GM18505 (cell line): ENCODE results near the gene NUMBL.
"Not testable (repeated sequence)": the region's sequence is repeated elsewhere in the genome, so short reads cannot be mapped to it uniquely, and the experiment has no call there.

Source experiments
- ATAC-seq: cut with Tn5 transposase; IDR thresholded peaks from one replicate; pipeline ENCODE4 v1.9.1; 2021; ENCODE audit not compliant: unreplicated experiment
- POLR2A ChIP-seq: IDR thresholded peaks from 4 replicates; pipeline ENCODE4 v1.6.1; 2011; ENCODE audit warnings: borderline replicate concordance; ENCODE audit not compliant: insufficient read depth, insufficient read length; ENCODE audit errors: extremely low read depth

The NUMBL gene

GRCh38 chr19:40638327-40638726, 52.1 kb downstream of the NUMBL start:
- no peak for ATAC-seq
- TF ChIP-seq POLR2A, result no peak

DNA sequence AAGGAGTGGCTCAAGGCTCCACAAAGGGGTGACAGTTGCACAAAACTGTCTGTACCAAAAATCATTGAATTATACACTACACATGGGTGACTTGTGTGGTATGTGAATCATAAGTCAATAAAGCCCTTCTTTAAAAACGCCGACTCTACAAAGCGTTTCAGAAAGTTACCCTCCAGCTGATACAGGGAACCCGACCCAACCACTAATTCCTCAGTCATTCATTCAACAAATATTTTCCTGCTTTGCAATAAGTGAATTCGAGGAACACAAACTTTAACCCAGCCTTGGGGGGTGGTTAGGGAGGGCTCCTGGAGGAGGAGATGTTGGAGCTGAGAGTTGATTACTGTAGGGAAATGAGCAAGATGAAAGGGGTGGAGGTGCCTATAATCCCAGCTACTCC, 57.2 kb downstream of the NUMBL start:
- no peak for TF ChIP-seq POLR2A
- no peak for ATAC-seq

- TF ChIP-seq POLR2A, result no peak
- no peak for ATAC-seq
Observed at GRCh38 chr19:40632311-40633036, 58.0 kb downstream of the NUMBL start.

DNA sequence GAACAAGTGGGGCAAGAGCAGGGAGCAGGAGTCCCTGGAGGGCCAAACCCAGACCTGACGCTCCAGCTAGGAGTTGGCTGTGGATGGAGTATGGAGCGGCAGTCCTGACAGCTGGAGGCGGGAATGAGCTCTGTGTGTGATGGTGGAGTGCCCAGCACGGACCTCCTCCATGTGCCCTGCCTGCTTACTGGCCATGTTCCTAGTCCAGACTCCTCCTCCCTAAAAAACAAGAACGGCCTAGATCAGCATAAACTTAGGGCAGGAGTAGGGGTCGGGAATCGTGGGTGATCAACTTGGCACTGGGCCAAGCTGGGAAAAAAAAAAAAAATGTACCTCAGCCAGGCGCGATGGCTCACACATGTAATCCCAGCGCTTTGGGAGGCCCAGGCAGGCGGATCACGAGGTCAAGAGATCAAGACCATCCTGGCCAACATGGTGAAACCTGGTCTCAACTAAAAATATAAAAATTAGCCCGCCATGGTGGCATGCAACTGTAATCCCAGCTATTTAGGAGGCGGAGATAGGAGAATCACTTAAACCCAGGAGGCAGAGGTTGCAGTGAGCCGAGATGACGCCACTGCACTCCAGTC, 59.8 kb downstream of the NUMBL start:
- ATAC-seq, result no peak
- no peak for TF ChIP-seq POLR2A

DNA sequence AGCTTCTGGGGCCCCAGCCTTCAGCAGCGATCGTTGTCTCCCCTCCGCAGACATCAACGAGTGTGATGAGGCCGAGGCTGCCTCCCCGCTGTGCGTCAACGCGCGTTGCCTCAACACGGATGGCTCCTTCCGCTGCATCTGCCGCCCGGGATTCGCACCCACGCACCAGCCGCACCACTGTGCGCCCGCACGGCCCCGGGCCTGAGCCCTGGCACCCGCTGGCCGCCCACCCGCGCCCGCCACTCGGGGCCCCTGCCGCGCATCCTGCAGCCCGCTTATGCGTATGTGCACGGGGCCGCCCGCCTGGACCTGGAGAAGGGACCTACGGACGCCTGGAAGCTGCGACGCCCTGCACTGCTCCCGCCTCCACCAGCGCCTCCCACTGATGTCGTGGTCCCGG, 61.1 kb downstream of the NUMBL start:
- ATAC-seq, result no peak

GRCh38 chr19:40627486-40628279, 62.8 kb downstream of the NUMBL start:
- TF ChIP-seq POLR2A, result no peak
- no peak for ATAC-seq

More for the DNA sequence above, 61.1 kb downstream of the NUMBL start:
- no peak for TF ChIP-seq POLR2A

DNA sequence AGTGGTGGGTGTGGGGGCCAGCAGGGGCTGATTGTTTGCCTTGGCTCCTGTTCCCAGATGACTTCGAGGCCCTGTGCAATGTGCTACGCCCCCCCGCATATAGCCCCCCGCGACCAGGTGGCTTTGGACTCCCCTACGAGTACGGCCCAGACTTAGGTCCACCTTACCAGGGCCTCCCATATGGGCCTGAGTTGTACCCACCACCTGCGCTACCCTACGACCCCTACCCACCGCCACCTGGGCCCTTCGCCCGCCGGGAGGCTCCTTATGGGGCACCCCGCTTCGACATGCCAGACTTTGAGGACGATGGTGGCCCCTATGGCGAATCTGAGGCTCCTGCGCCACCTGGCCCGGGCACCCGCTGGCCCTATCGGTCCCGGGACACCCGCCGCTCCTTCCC, 63.5 kb downstream of the NUMBL start:
- ATAC-seq, result no peak
- TF ChIP-seq POLR2A, result no peak

DNA sequence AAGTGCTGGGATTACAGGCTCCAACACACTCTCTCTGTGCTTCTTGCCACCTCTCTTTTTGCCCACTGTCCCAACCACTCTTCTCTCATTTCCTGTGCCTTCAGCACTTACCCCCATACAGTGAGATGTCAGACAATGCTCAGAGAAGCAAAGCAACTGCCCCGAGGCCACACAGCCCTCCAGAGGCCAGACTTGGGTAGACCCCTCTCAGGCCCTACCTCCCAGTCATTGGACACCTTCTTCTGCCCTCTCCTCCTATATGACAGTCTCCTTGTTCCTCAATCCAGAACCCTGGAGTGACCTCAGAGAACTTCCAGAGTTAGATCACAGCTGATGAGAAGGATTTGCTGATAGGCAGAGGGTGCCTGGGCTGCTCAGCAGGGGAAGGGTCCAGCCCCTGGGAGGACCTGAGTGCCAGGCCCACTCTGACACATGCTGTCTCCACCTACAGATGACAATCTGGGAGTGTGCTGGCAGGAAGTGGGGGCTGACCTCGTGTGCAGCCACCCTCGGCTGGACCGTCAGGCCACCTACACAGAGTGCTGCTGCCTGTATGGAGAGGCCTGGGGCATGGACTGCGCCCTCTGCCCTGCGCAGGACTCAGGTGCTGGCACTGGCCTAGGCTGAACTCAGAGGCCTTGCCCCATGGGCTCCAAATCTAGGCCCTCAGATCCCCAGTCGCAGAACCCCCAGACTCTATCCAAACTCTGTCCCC, 64.9 kb downstream of the NUMBL start:
- no peak for ATAC-seq

DNA sequence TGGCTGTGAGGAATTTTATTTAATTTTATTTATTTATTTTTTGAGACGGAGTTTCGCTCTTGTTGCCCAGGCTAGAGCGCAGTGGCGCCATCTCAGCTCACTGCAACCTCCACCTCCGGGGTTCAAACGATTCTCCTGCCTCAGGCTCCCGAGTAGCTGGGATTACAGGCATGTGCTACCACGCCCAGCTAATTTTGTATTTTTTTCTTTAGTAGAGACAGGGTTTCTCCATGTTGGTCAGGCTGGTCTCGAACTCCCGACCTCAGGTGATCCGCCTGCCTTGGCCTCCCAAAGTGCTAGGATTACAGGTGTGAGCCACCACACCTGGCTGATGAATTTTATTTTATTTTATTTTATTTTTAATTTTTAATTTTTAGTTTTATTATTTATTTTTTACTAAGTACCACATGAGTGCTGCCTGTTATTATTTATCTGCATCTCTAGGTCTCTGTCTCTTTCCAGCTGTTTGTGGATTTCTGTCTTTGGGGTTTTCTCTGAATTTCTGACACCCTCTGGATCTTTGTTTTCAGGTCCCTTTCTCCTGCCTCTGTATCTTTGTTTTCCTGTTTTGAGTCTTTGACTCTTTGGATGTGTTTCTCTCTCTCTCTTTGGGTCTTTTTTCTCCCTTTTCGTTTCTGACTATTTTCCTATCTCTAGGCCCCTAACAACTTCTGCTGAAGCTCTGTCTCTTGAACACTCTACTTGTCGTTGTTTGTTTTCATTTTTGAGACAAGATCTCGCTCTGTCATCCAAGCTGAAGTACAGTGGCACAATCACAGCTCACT, 65.9 kb downstream of the NUMBL start:
- not testable (repeated sequence) for ATAC-seq

More for the DNA sequence above, 64.9 kb downstream of the NUMBL start:
- TF ChIP-seq POLR2A, result no peak

GRCh38 chr19:40623403-40624251, 66.8 kb downstream of the NUMBL start:
- no peak for ATAC-seq
- no peak for TF ChIP-seq POLR2A

GRCh38 chr19:40622773-40623075, 67.7 kb downstream of the NUMBL start:
- no peak for TF ChIP-seq POLR2A
- no peak for ATAC-seq
